HG03432 (cell line): ENCODE measurements around the gene JAGN1.
"Not testable (repeated sequence)": the region's sequence is repeated elsewhere in the genome, so short reads cannot be mapped to it uniquely, and the experiment has no call there.

Experiments used
- ATAC-seq: cut with Tn5 transposase; IDR thresholded peaks from one replicate; pipeline ENCODE4 v1.9.1; 2021; ENCODE audit warnings: mild to moderate bottlenecking, moderate library complexity; ENCODE audit not compliant: unreplicated experiment

The JAGN1 gene

GRCh38 chr3:9890249-9891071 is at the start of gene JAGN1:
Gene JAGN1, plus strand, starts transcription at chr3:9890610. Its CDS starts 113 bp downstream, at chr3:9890723.
- peak; percentile 85 for ATAC-seq

GRCh38 chr3:9841015-9841414 is 49.4 kb upstream of the JAGN1 start:
- ATAC-seq = no peak

GRCh38 chr3:9843715-9844438 is 46.5 kb upstream of the JAGN1 start, which contains the start of gene RPUSD3:
Gene RPUSD3, minus strand, starts transcription at chr3:9844008. Its CDS starts 18 bp downstream, at chr3:9843990.
- ATAC-seq = peak; percentile 98

- no peak for ATAC-seq
Measured at GRCh38 chr3:9846231-9846630, 44.2 kb upstream of the JAGN1 start.

- no peak for ATAC-seq
Measured at GRCh38 chr3:9846931-9847488, 43.4 kb upstream of the JAGN1 start.

GRCh38 chr3:9847870-9848269 is 42.5 kb upstream of the JAGN1 start:
- not testable (repeated sequence) for ATAC-seq

GRCh38 chr3:9848860-9849259 is 41.5 kb upstream of the JAGN1 start:
- not testable (repeated sequence) for ATAC-seq

- ATAC-seq = not testable (repeated sequence)
Measured at GRCh38 chr3:9851383-9851782, 39.0 kb upstream of the JAGN1 start.

GRCh38 chr3:9851926-9852325 is 38.5 kb upstream of the JAGN1 start:
- not testable (repeated sequence) for ATAC-seq

GRCh38 chr3:9852528-9852927 is 37.9 kb upstream of the JAGN1 start:
- no peak for ATAC-seq

GRCh38 chr3:9854291-9854940 is 36.0 kb upstream of the JAGN1 start:
- ATAC-seq = not testable (repeated sequence)

- ATAC-seq = no peak
Measured at GRCh38 chr3:9855594-9855993, 34.8 kb upstream of the JAGN1 start.

GRCh38 chr3:9859530-9860025 is 30.8 kb upstream of the JAGN1 start:
- ATAC-seq = no peak

- ATAC-seq = no peak
Measured at GRCh38 chr3:9861201-9861600, 29.2 kb upstream of the JAGN1 start.

GRCh38 chr3:9861626-9862130 is 28.7 kb upstream of the JAGN1 start:
- ATAC-seq = no peak

- ATAC-seq = no peak
Measured at GRCh38 chr3:9862391-9863057, 27.9 kb upstream of the JAGN1 start.

GRCh38 chr3:9863058-9863772 is 27.2 kb upstream of the JAGN1 start:
- no peak for ATAC-seq

GRCh38 chr3:9864200-9864927 is 26.0 kb upstream of the JAGN1 start:
- ATAC-seq = no peak

GRCh38 chr3:9865125-9865637 is 25.2 kb upstream of the JAGN1 start:
- not testable (repeated sequence) for ATAC-seq
